BE2C (cell line): ENCODE measurements around the gene ELMO2.
A peak's percentile ranks its signal among the peaks of the same experiment; 100 is the strongest.

ENCODE experiments used
- DNase-seq: peaks from one replicate; pipeline ENCODE4 v3.0.0-alpha.2; 2020
- H3K27me3 ChIP-seq: fragments of 250-450 bp; sonication (Bioruptor Pico); 2 replicates; pipeline ENCODE4 v1.5.1; 2020; ENCODE audit warnings: mild to moderate bottlenecking
- H3K36me3 ChIP-seq: fragments of 250-450 bp; sonication (Bioruptor Pico); 2 replicates; pipeline ENCODE4 v1.5.1; 2020; ENCODE audit warnings: mild to moderate bottlenecking
- H3K4me1 ChIP-seq: fragments of 250-450 bp; sonication (Bioruptor Pico); 2 replicates; pipeline ENCODE4 v1.5.1; 2020
- H3K4me3 ChIP-seq: 2 replicates; pipeline ENCODE4 v1.5.1; 2011; ENCODE audit warnings: low read depth, low read length
- H3K9me3 ChIP-seq: fragments of 250-450 bp; sonication (Bioruptor Pico); 2 replicates; pipeline ENCODE4 v1.5.1; 2020
- CTCF ChIP-seq: IDR thresholded peaks from 2 replicates; pipeline ENCODE4 v1.5.1; 2012; ENCODE audit warnings: mild to moderate bottlenecking, low read depth, low read length

ELMO2 gene

GRCh38 chr20:46359233-46359751 lies 47.1 kb downstream of the ELMO2 start:
- no peak for TF ChIP-seq CTCF
- Histone ChIP-seq H3K4me3 (no peak overlapping the region), H3K9me3 (no peaks in the 10 kb centered on the region), H3K4me1 (peaks cover 22% of the 10 kb centered on the region), H3K36me3 (peaks cover 10% of the 10 kb centered on the region), H3K27me3 (peaks cover 3% of the 10 kb centered on the region; the same call in 1 of the 2 replicates)
- no peak for DNase-seq

GRCh38 chr20:46358346-46359058 lies 47.9 kb downstream of the ELMO2 start:
- no peak overlapping the region for H3K4me3 ChIP-seq
- peaks cover 3% of the 10 kb centered on the region; the same call in 1 of the 2 replicates for H3K27me3 ChIP-seq
- peaks cover 22% of the 10 kb centered on the region for H3K4me1 ChIP-seq
- no peak for TF ChIP-seq CTCF
- DNase-seq: no peak
- no peaks in the 10 kb centered on the region for H3K9me3 ChIP-seq
- H3K36me3 ChIP-seq: peaks cover 7% of the 10 kb centered on the region; the same call in 1 of the 2 replicates

- Histone ChIP-seq H3K27me3 (peaks cover 3% of the 10 kb centered on the region; the same call in 1 of the 2 replicates), H3K4me1 (peaks cover 22% of the 10 kb centered on the region), H3K9me3 (no peaks in the 10 kb centered on the region), H3K4me3 (no peak overlapping the region; the same call in 1 of the 2 replicates), H3K36me3 (no peaks in the 10 kb centered on the region)
- TF ChIP-seq CTCF: no peak
- peak; percentile 73 for DNase-seq
These were observed 49.3 kb downstream of the ELMO2 start for GRCh38 chr20:46357030-46357514.

- H3K27me3 ChIP-seq: peaks cover 3% of the 10 kb centered on the region; the same call in 1 of the 2 replicates
- TF ChIP-seq CTCF: no peak
- H3K9me3 ChIP-seq: no peaks in the 10 kb centered on the region
- H3K4me1 ChIP-seq: peaks cover 22% of the 10 kb centered on the region
- H3K36me3 ChIP-seq: no peaks in the 10 kb centered on the region
- DNase-seq: no peak
- no peak overlapping the region; the same call in 1 of the 2 replicates for H3K4me3 ChIP-seq
These were observed 50.0 kb downstream of the ELMO2 start for GRCh38 chr20:46356195-46357029.

- DNase-seq: no peak
- peaks cover 24% of the 10 kb centered on the region for H3K4me1 ChIP-seq
- H3K36me3 ChIP-seq: no peaks in the 10 kb centered on the region
- peaks cover 3% of the 10 kb centered on the region; the same call in 1 of the 2 replicates for H3K27me3 ChIP-seq
- no peak for TF ChIP-seq CTCF
- no peaks in the 10 kb centered on the region for H3K9me3 ChIP-seq
- no peak overlapping the region; the same call in 1 of the 2 replicates for H3K4me3 ChIP-seq
These were observed 50.6 kb downstream of the ELMO2 start for GRCh38 chr20:46355778-46356177.
